Parathyroid adenoma (tissue), 2 donors: Measurements from ENCODE around the gene SPHKAP.

Experiments used
- H2AFZ ChIP-seq: fragments of 300-600 bp; sonication (generic); one replicate; pipeline ENCODE4 v1.7.0; 2017; ENCODE audit warnings: antibody characterized with exemption, mild to moderate bottlenecking
- H3K27ac ChIP-seq: fragments of 300-600 bp; sonication (generic); one replicate; pipeline ENCODE4 v1.7.0; 2017
- H3K27me3 ChIP-seq: fragments of 300-600 bp; sonication (generic); one replicate; pipeline ENCODE4 v1.7.0; 2017; ENCODE audit warnings: low read length; ENCODE audit not compliant: control insufficient read depth, insufficient read depth
- H3K36me3 ChIP-seq: fragments of 300-600 bp; sonication (generic); one replicate; pipeline ENCODE4 v1.7.0; 2017; ENCODE audit warnings: low read length; ENCODE audit not compliant: control insufficient read depth, insufficient read depth
- H3K4me1 ChIP-seq: fragments of 300-600 bp; sonication (generic); one replicate; pipeline ENCODE4 v1.7.0; 2017; ENCODE audit warnings: control low read depth
- H3K4me2 ChIP-seq: fragments of 300-600 bp; sonication (generic); one replicate; pipeline ENCODE4 v1.7.0; 2017; ENCODE audit warnings: low read length
- H3K4me3 ChIP-seq: fragments of 300-600 bp; sonication (generic); one replicate; pipeline ENCODE4 v1.7.0; 2017; ENCODE audit warnings: low read depth, low read length
- H3K79me2 ChIP-seq: fragments of 300-600 bp; sonication (generic); one replicate; pipeline ENCODE4 v1.7.0; 2017; ENCODE audit warnings: control low read depth
- H3K9ac ChIP-seq: fragments of 300-600 bp; sonication (generic); one replicate; pipeline ENCODE4 v1.7.0; 2017; ENCODE audit warnings: mild to moderate bottlenecking
- H3K9me3 ChIP-seq: fragments of 300-600 bp; sonication (generic); one replicate; pipeline ENCODE4 v1.7.0; 2017; ENCODE audit warnings: low read length; ENCODE audit not compliant: control insufficient read depth
- TF ChIP-seq, protein P1 (sequence below): fragments of 300-600 bp; sonication (generic); IDR thresholded peaks from one replicate; pipeline ENCODE4 v1.7.0; 2017; ENCODE audit warnings: antibody characterized with exemption, mild to moderate bottlenecking
- donor health status: primary hyperparathyroidism.

Gene SPHKAP

GRCh38 chr2:228103379-228103778, 78.1 kb downstream of the SPHKAP start:
- Histone ChIP-seq H3K27me3 (no peaks in the 10 kb centered on the region), H3K4me2 (no peak overlapping the region), H3K4me3 (no peak overlapping the region), H3K9ac (no peak overlapping the region), H3K79me2 (no peaks in the 10 kb centered on the region), H3K27ac (no peak overlapping the region), H3K36me3 (no peaks in the 10 kb centered on the region), H3K9me3 (no peaks in the 10 kb centered on the region), H3K4me1 (no peaks in the 10 kb centered on the region), H2AFZ (no peak overlapping the region)
- TF ChIP-seq, protein P1, sequence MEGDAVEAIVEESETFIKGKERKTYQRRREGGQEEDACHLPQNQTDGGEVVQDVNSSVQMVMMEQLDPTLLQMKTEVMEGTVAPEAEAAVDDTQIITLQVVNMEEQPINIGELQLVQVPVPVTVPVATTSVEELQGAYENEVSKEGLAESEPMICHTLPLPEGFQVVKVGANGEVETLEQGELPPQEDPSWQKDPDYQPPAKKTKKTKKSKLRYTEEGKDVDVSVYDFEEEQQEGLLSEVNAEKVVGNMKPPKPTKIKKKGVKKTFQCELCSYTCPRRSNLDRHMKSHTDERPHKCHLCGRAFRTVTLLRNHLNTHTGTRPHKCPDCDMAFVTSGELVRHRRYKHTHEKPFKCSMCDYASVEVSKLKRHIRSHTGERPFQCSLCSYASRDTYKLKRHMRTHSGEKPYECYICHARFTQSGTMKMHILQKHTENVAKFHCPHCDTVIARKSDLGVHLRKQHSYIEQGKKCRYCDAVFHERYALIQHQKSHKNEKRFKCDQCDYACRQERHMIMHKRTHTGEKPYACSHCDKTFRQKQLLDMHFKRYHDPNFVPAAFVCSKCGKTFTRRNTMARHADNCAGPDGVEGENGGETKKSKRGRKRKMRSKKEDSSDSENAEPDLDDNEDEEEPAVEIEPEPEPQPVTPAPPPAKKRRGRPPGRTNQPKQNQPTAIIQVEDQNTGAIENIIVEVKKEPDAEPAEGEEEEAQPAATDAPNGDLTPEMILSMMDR = no peak

GRCh38 chr2:228102949-228103348, 78.5 kb downstream of the SPHKAP start:
- Histone ChIP-seq H3K27me3 (no peaks in the 10 kb centered on the region), H2AFZ (no peak overlapping the region)

GRCh38 chr2:228094377-228094921, 87.0 kb downstream of the SPHKAP start:
- no peaks in the 10 kb centered on the region for H3K36me3 ChIP-seq
- TF ChIP-seq, protein P1 = no peak
- H3K9me3 ChIP-seq = no peaks in the 10 kb centered on the region
- H2AFZ ChIP-seq = no peak overlapping the region
- H3K4me1 ChIP-seq = no peaks in the 10 kb centered on the region
- H3K27me3 ChIP-seq = no peaks in the 10 kb centered on the region
- no peak overlapping the region for H3K27ac ChIP-seq
- H3K9ac ChIP-seq = no peak overlapping the region
- no peak overlapping the region for H3K4me3 ChIP-seq
- H3K79me2 ChIP-seq = no peaks in the 10 kb centered on the region
- H3K4me2 ChIP-seq = no peak overlapping the region

More at GRCh38 chr2:228102949-228103348, 78.5 kb downstream of the SPHKAP start:
- Histone ChIP-seq H3K4me2 (no peak overlapping the region), H3K9ac (no peak overlapping the region), H3K27ac (no peak overlapping the region), H3K36me3 (no peaks in the 10 kb centered on the region), H3K79me2 (no peaks in the 10 kb centered on the region), H3K4me3 (no peak overlapping the region), H3K9me3 (no peaks in the 10 kb centered on the region), H3K4me1 (no peaks in the 10 kb centered on the region)
- TF ChIP-seq, protein P1 = no peak

- Histone ChIP-seq H3K4me1 (no peaks in the 10 kb centered on the region), H3K4me3 (no peak overlapping the region), H3K36me3 (no peaks in the 10 kb centered on the region), H2AFZ (no peak overlapping the region), H3K27me3 (no peaks in the 10 kb centered on the region), H3K27ac (no peak overlapping the region), H3K79me2 (no peaks in the 10 kb centered on the region), H3K9me3 (no peaks in the 10 kb centered on the region), H3K9ac (no peak overlapping the region), H3K4me2 (no peak overlapping the region)
- TF ChIP-seq, protein P1 = no peak
Observed at GRCh38 chr2:228092056-228092455, 89.4 kb downstream of the SPHKAP start.

- no peak overlapping the region for H3K4me2 ChIP-seq
- no peaks in the 10 kb centered on the region for H3K4me1 ChIP-seq
- no peaks in the 10 kb centered on the region for H3K36me3 ChIP-seq
- no peak overlapping the region for H3K27ac ChIP-seq
- no peaks in the 10 kb centered on the region for H3K79me2 ChIP-seq
- H3K4me3 ChIP-seq = no peak overlapping the region
- H2AFZ ChIP-seq = no peak overlapping the region
- TF ChIP-seq, protein P1 = no peak
- H3K27me3 ChIP-seq = no peaks in the 10 kb centered on the region
- no peaks in the 10 kb centered on the region for H3K9me3 ChIP-seq
- H3K9ac ChIP-seq = no peak overlapping the region
Observed at GRCh38 chr2:228086561-228086960, 94.9 kb downstream of the SPHKAP start.
